Glutamatergic neuron (in vitro differentiated cells): ENCODE data around the gene MAP1LC3B2. TPM values are rescaled to one million over a fixed set of nuclear protein-coding genes. Genes with fewer than 3 reads are reported as not detected.

Source experiments
- DNase-seq: peaks from one replicate; pipeline ENCODE4 v3.0.0; 2022
- H3K27ac Mint-ChIP-seq: one replicate; pipeline ENCODE4 v1.8.0; 2020; ENCODE audit warnings: mild to moderate bottlenecking, mixed read lengths, inconsistent platforms; ENCODE audit not compliant: unreplicated experiment
- H3K27me3 Mint-ChIP-seq: one replicate; pipeline ENCODE4 v1.8.0; 2020; ENCODE audit warnings: mild to moderate bottlenecking, moderate library complexity, mixed read lengths, inconsistent platforms; ENCODE audit not compliant: unreplicated experiment
- H3K36me3 Mint-ChIP-seq: one replicate; pipeline ENCODE4 v1.8.0; 2020; ENCODE audit warnings: mild to moderate bottlenecking, mixed read lengths, inconsistent platforms; ENCODE audit not compliant: unreplicated experiment
- H3K4me1 Mint-ChIP-seq: one replicate; pipeline ENCODE4 v1.8.0; 2020; ENCODE audit warnings: mild to moderate bottlenecking, low read depth, mixed read lengths, inconsistent platforms; ENCODE audit not compliant: unreplicated experiment
- H3K4me3 Mint-ChIP-seq: one replicate; pipeline ENCODE4 v1.8.0; 2020; ENCODE audit warnings: mild to moderate bottlenecking, mixed read lengths, inconsistent platforms; ENCODE audit not compliant: unreplicated experiment
- H3K9me3 Mint-ChIP-seq: one replicate; pipeline ENCODE4 v1.8.0; 2020; ENCODE audit warnings: mild to moderate bottlenecking, moderate library complexity, mixed read lengths, inconsistent platforms; ENCODE audit not compliant: unreplicated experiment
- total RNA-seq: library from RNA; stranded (reverse); fragmentation: NEBNext Ultra II Directional; extraction: Animal tissue kit (Norgen Biotek cat#: 25700); gene quantifications from one replicate; pipeline ENCODE4 v1.2.1, GENCODE V29; 2021; ENCODE audit not compliant: unreplicated experiment
- TF ChIP-seq, protein P1 (sequence below): fragments of 200-600 bp; sonication (generic); IDR thresholded peaks from one replicate; pipeline ENCODE4 v1.5.0; 2021; ENCODE audit not compliant: partially characterized antibody, unreplicated experiment

MAP1LC3B2 gene
- total RNA-seq, 1 donor from 2014 or later = 4.4 TPM

DNA sequence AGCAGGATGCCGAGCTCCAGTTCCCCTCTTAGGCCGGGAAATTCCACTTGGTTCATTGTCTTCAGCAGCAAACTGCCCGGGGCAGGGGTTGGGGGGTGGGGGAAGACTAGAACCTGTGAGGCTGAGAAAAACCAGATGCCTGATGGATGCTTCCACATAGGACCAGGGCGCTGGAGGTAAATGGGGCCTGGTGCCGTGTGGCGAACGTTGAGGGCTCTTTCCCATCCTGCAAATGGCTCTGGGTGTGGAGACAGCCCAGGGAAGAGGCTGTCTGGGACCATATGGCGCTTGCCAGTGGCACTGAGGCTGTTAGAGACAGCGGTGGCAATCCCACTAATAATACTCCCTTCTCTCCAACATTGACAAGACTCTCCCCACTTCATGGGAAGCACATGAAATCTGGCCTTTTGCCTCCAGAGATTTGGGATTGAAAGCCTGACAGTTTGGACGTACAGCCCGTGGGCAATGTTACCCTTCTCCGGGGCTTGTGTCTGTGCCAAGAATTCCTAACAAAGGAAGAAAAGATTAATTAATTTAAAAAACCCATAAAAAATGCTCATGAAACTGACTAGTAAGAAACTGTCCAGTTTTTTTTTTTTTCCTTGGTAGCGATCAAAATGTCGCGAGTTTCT, 44.5 kb downstream of the MAP1LC3B2 start:
- TF ChIP-seq, protein P1, sequence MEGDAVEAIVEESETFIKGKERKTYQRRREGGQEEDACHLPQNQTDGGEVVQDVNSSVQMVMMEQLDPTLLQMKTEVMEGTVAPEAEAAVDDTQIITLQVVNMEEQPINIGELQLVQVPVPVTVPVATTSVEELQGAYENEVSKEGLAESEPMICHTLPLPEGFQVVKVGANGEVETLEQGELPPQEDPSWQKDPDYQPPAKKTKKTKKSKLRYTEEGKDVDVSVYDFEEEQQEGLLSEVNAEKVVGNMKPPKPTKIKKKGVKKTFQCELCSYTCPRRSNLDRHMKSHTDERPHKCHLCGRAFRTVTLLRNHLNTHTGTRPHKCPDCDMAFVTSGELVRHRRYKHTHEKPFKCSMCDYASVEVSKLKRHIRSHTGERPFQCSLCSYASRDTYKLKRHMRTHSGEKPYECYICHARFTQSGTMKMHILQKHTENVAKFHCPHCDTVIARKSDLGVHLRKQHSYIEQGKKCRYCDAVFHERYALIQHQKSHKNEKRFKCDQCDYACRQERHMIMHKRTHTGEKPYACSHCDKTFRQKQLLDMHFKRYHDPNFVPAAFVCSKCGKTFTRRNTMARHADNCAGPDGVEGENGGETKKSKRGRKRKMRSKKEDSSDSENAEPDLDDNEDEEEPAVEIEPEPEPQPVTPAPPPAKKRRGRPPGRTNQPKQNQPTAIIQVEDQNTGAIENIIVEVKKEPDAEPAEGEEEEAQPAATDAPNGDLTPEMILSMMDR = no peak
- DNase-seq = peak; percentile 51
- Mint-ChIP-seq H3K27ac (peak overlapping the region; percentile 86), H3K4me1 (peaks cover 13% of the 10 kb centered on the region), H3K4me3 (peak overlapping the region; percentile 61), H3K27me3 (peaks cover 2% of the 10 kb centered on the region), H3K36me3 (no peaks in the 10 kb centered on the region), H3K9me3 (peaks cover 7% of the 10 kb centered on the region)

DNA sequence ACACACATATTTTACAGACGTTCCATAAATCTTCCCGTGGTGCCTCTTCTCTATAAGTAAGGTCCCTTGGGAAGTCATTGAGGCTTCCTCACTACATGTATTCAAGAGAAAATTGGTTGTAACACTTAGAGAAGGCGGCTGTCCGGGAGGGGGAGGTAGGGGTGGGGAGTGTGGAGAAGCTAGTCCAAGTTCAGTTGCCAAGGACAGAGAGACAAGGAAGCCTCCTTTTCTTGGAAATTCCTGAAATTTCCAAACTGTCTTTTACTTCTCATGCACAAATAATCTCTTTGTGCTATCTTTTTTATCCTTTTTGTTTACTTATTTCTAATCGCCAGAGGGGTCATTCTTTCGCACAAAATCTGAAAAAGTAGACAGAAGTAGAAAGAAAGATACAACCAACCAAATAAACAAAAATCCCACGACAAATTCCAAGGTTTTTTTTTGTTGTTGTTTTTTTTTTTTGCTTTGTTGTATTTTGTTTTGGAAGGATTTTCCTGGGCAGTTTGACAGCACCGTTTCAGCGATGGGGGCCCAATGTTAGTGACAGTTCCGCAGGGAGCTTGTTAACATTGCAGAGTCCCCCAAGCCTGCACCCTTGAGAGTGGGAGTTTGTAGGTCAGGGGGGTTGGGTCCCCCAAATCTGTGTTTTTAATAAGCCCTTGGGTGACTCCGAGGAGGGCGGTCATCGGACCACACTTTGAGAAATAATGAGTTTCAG, 45.2 kb downstream of the MAP1LC3B2 start:
- Mint-ChIP-seq H3K36me3 (no peaks in the 10 kb centered on the region), H3K27ac (peak overlapping the region; percentile 86), H3K4me1 (peaks cover 9% of the 10 kb centered on the region), H3K27me3 (peaks cover 2% of the 10 kb centered on the region), H3K9me3 (peaks cover 7% of the 10 kb centered on the region), H3K4me3 (no peak overlapping the region)
- TF ChIP-seq, protein P1 = no peak
- DNase-seq = peak; percentile 27

DNA sequence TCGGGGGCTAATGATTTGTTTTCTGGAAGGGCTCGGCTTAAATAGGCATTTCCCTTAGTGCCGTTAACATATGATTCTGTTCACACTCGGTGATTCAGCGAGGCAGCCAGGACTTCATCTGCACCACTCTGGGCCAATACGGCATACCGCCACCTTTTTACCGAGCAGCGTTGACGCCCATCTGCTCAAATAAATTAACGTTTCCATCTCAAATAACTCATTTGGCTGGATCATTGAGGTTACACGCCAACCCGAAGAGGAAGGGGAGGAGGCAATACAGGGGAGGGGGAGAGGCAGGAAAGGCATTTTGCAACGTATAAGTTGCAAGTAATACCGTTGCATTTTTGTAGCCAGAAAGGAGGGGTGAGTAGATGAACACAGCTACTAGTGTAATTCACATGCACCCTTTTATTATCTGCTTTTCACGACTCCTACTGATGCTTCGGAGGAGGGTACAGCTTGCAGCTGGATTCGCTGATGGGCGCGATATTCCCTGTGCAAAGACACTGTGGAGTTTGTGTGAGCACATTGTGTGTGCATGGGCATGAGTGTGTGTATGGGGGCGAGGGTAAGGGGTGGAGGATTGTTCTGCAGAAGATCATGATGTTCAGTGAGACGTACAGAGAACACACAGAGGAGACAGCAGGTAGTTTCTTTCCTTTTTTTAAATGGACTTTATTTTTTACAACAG, 45.9 kb downstream of the MAP1LC3B2 start:
- Mint-ChIP-seq H3K9me3 (peaks cover 7% of the 10 kb centered on the region), H3K36me3 (no peaks in the 10 kb centered on the region), H3K27me3 (peaks cover 2% of the 10 kb centered on the region), H3K27ac (no peak overlapping the region), H3K4me3 (peak overlapping the region; percentile 25), H3K4me1 (peaks cover 9% of the 10 kb centered on the region)
- TF ChIP-seq, protein P1 = no peak
- no peak for DNase-seq

DNA sequence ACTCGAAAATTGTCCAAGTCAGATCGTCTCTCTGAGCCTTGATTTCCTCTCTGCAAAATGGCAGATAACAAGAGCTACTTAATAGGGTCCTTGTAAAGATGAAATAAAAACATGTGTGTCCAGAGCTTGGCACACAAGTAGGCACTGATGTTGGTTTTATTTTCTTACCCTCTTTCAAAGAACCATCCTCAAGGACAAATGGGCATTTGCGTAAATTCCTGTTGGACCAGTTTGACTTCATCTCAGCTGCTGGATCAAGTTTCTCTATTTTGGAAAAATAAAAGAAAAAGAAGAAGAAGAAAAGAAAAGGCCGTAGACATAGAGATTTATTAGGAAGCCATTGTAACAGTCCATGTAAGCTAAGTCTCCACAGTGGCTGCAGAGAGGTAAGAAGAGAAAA, 47.2 kb downstream of the MAP1LC3B2 start:
- Mint-ChIP-seq H3K9me3 (peaks cover 8% of the 10 kb centered on the region), H3K4me1 (peaks cover 9% of the 10 kb centered on the region), H3K36me3 (no peaks in the 10 kb centered on the region), H3K27ac (no peak overlapping the region), H3K4me3 (no peak overlapping the region), H3K27me3 (peaks cover 2% of the 10 kb centered on the region)
- TF ChIP-seq, protein P1 = no peak
- DNase-seq = no peak
